Heart left ventricle (tissue), 13 donors: ENCODE results near the gene ZNF331.

ENCODE experiments used
- POLR2A ChIP-seq, 2 donors: fragments of 450-650 bp; IDR thresholded peaks; one replicate each; pipeline ENCODE4 v1.6.1; 2017; ENCODE audit warnings: antibody characterized with exemption in 2 of 2, mild to moderate bottlenecking in 2 of 2, moderate library complexity in 2 of 2
- TF ChIP-seq, protein P1 (sequence below), 12 donors: fragments of 200-600 bp; sonication (generic) in 4 of 12; IDR thresholded peaks; one replicate each; pipeline versions ENCODE4 v1.5.0 to v1.8.0; 2018 to 2022; ENCODE audit warnings: antibody characterized with exemption in 12 of 12, mild to moderate bottlenecking in 5 of 12
- donor health status: ischemic (EF 13 %, LVEDD 7.1; RV severe dilation, severe dysfunction).
- donor health status: DM: no; HTN: yes; CAD: no.
- donor health status: DM: no; HTN: no; CAD: no.
- donor health status: ischemic (EF 25% LVEDD 6.9; RV normal size, moderate dysfunction).
- donor health status: ischemic (EF 25% LVEDD 5.7; RV mildly dilated, moderate dysfunction).
- donor health status: ischemic (EF 35%, LVEDD 5.7; RV mildly dilated, moderate dysfunction).
- donor health status: nonischemic (EF 11% LVEDD 7.7; RV severe dilation, severe dysfunction).
- donor health status: DM: yes; HTN: yes; CAD: no.
- donor health status: PGD.
- donor health status: ischemic (EF 29% LVEDD 5.4; RV normal size, mild dysfunction).
- donor health status: nonischemic (EF 23%, LVEDD 6.1; RV moderate dilation, normal function).

GRCh38 chr19:53608381-53608780 is 70.4 kb downstream of the ZNF331 start:
- TF ChIP-seq, protein P1, sequence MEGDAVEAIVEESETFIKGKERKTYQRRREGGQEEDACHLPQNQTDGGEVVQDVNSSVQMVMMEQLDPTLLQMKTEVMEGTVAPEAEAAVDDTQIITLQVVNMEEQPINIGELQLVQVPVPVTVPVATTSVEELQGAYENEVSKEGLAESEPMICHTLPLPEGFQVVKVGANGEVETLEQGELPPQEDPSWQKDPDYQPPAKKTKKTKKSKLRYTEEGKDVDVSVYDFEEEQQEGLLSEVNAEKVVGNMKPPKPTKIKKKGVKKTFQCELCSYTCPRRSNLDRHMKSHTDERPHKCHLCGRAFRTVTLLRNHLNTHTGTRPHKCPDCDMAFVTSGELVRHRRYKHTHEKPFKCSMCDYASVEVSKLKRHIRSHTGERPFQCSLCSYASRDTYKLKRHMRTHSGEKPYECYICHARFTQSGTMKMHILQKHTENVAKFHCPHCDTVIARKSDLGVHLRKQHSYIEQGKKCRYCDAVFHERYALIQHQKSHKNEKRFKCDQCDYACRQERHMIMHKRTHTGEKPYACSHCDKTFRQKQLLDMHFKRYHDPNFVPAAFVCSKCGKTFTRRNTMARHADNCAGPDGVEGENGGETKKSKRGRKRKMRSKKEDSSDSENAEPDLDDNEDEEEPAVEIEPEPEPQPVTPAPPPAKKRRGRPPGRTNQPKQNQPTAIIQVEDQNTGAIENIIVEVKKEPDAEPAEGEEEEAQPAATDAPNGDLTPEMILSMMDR (IDR thresholded peaks at IDR 0.05) = no peak
- TF ChIP-seq POLR2A (IDR thresholded peaks at IDR 0.05) = no peak
